HG03060 (cell line): ENCODE results near the gene TMED10.
"Not testable (repeated sequence)": the region's sequence is repeated elsewhere in the genome, so short reads cannot be mapped to it uniquely, and the experiment has no call there.

Experiments
- ATAC-seq: cut with Tn5 transposase; IDR thresholded peaks from one replicate; pipeline ENCODE4 v1.9.1; 2021; ENCODE audit warnings: low read depth, moderate number of reproducible peaks; ENCODE audit not compliant: unreplicated experiment

The TMED10 gene

DNA sequence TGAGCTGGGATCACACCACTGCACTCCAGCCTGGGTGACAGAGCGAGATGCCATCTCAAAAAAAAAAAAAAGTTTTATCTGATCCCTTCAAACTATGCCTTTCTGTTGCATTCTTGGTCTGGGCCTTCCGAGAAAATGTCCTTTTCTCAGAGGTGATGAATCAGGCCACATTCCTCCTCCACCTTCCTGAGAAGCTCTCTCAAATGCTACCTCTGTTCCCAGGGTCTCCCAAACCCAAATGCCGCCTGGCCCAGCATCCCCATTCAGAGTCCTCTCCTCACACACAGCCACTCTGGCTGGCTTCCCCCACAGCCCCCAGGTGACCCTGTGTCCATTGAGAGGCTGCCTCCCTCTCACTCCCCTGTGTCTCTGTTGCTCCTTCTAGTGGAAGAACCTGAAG lies 19.7 kb upstream of the TMED10 start:
- ATAC-seq, result no peak

DNA sequence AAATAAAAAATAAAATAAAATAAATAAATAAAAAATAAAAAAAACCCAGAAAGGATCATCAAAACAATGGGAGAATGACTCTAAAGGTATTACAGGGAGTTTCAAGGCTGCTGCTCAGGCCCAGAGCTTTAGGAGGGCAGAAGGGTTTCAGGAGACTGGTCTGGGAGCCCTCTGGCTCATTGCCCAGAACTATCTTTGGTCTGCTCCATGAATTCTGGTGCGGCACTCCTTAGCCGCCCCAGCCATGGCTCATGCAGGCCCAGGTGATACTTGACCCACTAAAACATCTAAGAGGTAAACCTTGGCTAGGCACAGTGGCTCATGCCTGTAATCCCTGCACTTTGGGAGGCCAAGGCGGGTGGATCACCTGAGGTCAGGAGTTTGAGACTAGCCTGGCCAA lies 14.7 kb upstream of the TMED10 start:
- ATAC-seq, result no peak

DNA sequence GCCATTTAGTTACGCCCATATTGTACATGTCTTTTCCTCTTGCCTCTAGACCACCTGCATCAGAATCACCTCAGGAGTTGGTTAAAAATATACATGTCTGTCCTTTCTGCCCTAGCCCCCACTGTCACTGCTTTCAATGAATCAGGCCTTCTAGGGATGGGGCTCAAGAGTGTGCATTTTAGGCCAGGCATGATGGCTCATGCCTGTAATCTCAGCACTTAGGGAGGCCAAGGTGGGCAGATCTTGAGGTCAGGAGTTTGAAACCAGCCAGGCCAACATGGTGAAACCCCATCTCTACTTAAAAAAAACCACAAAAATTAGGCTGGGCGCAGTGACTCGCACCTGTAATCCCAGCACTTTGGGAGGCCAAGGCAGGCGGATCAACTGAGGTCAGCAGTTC lies 13.6 kb upstream of the TMED10 start:
- ATAC-seq, result no peak

DNA sequence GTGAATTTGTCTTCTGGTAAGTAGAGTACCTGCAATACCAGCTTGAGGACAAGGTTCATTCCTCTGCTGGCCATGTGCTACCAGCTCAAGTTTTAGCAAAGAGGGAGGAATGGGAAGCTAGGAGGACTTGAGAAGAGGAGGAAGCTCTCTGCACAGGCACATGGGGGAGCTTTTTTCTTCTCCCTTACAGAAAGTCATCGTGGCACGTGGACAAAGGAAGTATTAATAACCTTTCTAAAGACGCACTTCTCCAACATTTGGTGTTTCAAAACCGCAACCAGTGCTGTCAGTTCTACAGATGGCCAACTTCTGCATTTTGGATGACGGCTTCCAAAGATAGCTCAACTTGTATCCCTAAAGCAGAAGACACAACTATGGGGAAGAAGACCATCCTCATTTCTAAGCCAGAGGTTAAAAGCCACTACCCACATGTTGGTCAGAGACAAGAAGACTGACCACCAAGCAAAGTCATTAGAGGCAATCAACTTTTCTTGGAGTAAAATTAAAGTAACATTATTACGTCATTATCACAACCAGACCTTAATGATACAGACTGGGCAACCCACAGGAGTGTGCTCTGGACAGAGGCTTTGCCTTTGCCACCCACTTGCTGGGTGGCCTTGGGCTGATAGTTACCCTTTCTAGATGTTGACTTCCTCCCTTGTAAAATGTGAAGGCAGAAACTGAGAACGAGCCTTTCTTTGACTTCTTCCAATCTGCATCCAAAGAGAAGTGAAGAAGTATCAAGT lies 12.3 kb upstream of the TMED10 start:
- ATAC-seq, result peak; percentile 37

DNA sequence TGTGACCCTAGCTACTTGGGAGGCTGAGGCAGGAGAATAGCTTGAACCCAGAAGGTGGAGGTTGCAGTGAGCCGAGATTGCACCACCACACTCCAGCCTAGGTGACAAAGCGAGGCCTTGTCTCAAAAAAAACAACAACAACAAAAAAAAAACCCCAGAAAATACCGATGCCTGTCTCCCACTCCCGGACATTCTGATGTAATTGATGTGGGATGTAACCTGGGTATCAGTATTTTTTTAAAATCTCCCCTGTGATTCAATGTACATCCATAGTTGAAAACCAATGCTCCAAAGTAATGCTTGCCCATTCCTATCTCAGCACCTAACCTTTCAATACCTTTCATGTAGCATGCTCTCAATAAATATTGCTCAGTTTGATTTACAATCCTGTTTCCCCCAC lies 11.7 kb upstream of the TMED10 start:
- ATAC-seq, result no peak

DNA sequence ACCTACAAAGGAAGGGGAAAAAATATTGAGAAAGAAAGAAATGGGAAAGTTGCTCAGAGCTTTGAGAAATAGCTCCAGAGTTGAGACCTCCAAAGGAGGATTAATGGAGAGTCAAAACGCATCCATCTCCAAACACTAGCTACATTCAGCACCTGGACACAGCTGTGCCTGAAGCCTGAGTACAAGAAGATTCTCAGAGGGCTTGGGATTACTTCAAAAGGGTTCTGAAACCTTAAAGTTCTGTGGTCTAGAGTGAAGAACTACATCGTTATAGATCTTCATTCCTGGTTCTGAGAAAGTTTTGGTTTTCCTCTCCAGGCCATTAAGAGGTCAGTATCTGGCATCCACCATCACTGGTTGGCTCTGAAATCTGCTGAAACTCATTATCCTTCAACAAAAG lies 10.5 kb upstream of the TMED10 start:
- no peak for ATAC-seq

DNA sequence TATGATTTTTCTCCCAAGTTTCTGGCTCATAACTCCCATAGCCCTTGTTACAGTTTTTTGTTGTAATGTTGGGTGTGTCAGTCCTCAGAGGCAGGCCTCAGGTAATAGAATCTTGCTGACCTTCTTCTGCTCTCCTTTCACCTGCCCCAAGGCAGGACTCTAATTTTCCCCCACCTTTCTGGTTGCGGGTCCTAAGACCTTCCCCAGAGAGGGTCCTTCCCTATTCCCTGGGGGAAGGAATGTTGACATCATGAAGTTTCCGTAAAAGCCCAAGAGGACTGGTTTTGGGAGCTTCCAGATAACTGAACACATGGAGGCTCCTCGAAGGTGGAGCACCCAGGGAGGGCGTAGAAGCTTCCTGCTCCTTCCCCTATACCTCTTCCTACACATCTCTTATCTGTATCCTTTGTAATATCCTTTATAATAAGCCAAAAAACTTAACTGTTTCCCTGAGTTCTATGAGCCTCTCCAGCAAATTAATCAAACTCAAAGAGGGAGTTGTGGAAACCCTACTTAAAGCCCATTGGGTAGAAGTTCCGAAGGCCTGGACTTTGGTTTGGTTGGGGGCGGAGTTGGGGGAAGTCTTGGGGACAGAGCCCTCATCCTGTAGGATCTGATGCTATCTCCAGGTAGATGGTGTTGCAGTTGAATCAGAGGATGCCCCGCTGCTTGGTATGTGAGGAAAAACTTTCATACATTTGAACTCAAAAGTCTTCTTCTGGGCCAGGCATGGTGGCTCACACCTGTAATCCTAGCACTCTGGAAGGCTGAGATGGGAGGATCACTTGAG lies 9.0 kb upstream of the TMED10 start:
- no peak for ATAC-seq

DNA sequence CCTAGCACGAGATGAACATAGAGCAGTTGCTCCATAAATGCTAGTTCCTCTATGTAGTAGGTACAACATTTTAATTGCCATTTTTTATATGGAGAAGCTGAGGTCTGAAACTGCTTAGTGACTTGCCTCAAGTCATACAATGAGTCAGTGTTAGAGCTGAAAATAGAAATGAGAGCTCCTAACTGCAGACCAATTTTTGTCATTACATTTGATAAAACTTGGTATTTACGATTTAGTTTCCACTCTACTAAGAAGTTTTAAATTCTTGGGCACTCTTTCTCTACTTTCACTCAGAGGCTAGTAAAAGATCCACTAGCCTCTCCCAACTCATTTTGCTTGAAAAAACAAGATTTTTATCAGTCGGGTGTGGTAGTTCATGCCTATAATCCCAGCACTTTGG lies 8.1 kb upstream of the TMED10 start:
- no peak for ATAC-seq

DNA sequence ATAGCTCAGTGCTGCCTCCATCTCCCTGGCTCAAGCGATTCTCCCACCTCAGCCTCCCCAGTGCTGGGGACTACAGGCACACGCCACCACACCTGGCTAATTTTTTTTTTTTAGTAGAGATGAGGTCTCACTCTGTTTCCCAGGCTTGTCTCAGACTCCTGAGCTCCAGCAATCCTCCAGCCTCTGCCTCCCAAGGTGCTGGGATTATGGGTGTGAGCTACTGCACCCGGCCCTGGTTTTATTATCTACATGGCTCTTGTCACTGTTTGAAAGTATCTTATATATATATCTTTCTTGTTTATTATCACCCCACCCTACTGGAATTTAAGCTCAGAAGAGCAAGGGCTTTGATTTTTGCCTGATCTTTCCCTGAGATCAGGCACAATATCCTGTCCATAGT lies 7.6 kb upstream of the TMED10 start:
- ATAC-seq, result no peak

DNA sequence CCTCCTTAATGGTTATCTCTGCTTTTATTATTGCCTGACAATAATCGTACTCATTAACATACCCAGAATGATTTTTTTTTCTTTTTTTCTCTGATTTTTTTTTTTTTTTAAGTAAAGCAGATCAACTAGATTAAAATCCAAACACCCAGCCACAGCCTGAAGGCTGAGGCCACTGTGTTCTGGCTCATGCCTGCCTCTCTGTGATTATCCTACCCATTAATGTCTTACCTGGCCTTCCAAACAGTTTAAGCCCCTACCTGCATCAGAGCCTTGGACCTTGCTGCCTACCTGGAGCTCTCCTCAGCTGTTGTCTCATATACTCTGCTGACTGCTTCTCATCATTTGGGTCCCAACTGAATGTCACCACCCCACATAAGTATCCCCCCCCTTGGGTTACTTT lies 6.8 kb upstream of the TMED10 start:
- no peak for ATAC-seq

DNA sequence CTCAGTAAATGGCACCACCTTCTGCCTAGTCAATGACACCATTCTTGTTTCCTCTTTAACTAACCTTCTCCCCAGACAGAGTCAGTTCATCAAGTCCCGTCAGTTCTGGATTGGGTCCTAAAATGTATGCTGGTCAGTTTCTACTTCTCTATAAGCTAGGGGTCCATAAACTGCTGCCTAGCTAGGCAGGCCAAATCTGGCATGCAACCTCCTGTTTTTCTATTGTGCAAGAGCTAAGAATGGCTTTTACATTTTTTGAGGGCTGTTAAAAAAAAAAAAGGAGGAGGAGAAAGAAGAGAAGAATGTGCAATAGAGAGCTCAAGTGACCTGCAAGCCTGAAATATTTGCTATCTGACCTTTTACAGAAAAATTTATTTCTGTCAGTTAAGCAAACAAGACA lies 6.4 kb upstream of the TMED10 start:
- ATAC-seq, result no peak

DNA sequence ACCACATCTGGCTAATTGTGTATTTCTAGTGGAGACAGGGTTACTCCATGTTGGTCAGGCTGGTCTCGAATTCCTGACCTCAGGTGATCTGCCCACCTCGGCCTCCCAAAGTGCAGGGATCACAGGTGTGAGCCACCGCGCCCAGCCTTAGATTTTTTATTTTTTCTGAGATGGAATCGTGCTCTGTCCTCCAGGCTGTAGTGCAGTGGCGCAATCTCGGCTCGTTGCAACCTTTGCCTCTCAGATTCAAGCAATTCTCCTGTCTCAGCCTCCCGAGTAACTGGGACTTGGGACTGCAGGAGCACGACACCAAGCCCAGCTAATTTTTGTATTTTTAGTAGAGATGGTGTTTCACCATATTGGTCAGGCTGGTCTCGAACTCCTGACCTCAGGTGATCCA lies 5.8 kb upstream of the TMED10 start:
- not testable (repeated sequence) for ATAC-seq

DNA sequence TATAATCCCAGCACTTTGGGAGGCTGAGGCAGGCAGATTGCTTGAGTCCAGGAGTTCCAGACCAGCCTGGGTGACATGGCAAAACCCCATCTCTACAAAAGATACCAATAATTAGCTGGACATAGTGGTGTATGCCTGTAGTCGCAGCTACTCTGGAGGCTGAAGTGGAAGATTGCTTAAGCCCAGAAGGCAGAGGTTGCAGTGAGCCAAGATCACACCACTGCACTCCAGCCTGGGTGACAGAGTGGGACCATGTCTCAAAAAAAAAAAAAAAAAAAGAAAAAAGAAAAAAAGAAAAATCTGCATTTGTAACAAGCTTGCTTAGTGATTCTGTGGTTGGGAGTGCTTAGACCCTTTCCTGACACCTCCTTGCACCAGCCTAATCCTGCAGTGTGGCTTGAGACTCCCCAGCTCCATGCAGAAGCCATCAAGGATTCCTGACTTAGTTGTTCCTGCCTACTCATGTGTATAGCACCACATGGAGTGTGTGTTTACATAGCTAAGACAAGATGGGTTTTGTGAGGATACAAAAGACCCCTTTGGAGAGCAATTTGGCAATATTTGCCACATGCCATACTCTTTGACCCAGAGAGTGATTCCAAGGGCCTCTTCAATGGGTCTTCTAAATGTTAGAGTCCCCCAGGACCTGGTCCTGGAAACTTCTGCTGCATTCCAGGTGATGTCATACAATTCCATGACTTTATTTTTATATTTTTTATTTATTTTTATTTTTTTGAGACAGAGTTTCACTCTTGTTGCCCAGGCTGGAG lies 5.1 kb upstream of the TMED10 start:
- ATAC-seq, result no peak

DNA sequence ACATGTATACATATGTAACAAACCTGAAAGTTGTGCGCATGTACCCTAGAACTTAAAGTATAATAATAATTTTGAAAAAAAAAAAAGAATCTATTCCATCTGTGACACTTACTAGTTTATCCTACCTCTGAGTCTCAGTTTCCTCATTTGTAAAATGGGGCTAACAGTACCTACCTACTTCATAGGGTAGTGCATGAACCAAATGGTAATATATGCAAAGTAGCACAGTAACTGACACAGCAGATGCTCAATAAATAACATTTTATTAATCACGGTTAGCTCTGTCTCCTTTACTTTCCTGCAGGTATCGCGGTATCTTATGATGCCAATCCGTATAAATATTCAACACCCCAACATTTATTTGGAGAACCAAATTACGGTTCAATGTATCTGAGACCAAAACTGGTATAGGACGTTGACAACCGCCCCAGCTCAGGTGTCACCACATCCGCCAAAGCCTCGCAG lies 703 bp downstream of the TMED10 start:
- ATAC-seq, result peak; percentile 28

DNA sequence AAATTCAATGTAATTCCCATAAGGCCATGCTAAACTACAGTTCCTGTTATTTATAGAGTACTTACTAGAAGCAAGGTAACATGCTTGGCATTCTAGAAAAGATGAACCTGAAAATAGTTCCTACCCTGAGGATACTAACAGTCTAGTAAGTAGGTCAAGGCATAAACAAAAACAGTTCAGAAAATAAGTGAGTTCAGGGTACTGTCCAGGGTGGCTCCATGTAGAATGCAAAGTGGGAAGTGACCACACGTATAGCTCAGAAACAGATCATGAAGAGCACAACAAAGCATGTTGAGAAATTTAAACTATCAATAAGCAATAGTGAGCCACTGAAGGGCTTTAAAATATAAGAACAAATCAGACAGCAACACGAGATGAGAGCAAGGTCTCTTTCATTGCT lies 2.3 kb downstream of the TMED10 start:
- no peak for ATAC-seq

DNA sequence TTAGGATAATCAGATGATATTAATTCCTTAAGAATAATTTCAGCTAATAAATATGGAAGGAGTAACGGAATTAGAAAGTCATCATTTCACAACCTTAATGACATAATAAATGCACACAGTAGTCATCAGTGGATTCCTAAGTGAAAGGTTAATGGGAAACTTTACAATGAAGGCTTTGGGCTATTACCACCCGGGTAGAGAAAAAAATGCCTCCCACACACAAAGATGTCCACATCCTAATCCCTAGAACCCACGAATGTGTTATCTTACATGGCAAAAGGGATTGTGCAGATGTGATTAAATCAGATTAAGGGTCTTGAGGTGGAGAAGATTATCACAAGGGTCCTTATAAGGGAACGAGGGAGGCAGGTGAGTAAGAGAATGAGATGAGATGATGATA lies 5.6 kb downstream of the TMED10 start:
- no peak for ATAC-seq

DNA sequence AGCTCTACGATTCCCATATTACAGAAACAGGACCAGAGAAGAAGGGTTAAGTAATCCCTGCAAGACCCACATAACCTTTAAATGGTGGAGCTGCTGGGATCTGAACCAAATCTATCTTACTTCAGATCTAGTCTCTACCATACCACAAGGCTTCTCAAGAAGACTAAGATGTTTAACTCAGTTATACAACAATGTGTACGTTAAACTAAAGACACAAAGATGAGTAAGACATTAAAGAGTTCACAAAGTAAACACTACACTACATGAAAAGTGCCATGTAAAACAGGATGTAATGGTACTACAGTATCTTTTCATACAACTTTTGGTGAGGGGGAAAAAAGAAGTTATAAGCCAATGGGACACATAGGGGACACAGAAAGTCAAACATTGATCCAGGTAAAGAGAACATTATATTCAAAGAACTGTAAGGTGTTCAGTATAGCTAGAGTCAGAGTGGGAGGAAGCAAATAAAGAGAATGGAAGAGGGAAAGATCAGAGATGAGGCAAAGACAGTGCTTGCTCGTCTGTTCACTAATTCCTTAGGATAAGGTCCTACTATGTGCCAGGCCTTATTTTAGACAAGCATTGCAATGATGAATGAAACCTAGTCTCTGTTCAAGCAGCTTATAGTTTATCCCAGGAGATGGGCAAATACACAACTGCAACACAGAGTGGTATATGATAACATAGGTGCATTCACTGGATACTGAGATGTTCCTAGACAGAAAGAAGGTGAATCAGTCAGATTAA lies 7.7 kb downstream of the TMED10 start:
- no peak for ATAC-seq

DNA sequence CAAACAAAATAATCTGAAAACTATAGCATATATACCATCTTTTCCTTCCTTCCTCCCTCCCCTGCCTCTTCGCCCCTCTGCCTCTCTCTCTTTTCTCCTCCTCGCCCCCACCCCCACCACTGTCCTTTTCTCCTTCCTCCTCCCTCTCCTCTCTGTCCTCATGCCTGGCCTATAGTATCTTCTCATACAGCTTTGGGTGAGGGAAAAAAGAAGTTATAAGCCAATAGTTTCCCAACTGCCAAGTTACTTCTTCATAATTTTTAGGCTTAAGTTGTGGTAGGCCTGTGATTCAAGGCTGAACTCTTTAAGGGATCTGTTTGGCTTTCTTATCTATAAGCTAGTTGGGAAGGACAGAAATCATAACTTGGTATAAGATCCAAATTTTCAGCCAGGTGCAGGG lies 9.1 kb downstream of the TMED10 start:
- no peak for ATAC-seq

DNA sequence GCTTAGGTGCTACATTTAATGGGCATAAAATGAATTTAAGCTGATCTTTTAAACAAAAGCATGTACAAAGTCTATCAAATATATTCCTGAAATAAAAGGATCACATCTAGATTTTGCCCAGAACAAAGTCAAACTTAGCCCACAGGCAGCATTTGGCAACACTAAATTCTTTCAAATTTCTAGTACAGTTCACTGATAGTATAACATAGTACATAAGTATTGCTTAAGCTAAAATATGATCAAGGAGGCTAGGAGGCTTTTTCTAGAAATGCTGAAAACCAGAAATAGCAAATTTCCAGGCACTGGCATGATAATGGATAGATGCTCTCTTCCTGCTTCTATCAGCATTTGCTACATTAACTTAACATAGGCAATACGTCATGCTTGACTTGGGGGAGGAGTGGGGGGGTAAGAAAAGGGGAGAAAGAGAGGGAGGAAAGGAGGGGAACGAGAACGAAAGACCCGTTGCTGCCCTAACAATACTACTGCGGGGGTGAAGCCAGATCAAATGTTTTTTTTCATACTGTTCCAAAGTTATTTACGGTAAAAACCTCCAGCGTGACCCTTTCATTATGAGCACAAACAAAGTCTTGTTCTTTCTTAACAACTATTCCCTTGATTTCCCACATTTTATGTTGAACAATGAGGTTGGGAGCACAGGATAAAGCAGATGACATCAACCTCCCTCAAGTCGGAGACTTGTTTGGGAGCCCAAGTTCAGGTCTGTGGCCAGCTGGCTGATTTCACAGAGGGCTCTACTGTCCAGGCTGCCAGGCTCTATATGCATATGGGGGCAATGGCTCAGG lies 10.6 kb downstream of the TMED10 start:
- no peak for ATAC-seq

DNA sequence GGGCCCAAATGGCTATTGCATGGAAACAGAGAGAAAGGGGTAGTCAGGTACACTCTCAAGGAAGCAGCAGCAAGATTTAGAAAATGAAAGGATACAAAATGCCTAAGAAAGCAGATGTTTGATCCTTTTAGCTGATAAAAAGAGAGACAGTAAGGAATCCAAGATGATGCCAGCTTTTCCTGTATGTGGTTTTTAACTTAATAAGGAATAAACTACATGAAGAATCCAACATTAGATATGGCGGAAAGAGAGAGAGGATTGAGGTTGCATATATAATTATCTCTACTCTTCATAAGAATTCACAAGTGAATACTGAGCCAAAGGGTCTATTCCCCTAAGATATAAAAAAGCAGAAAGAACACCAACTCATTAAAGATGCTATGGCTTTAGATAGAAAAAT lies 11.6 kb downstream of the TMED10 start:
- ATAC-seq, result no peak
